Midbrain (tissue), 1 donor: Measurements from ENCODE around the gene INTS14.
"Not testable (repeated sequence)": the region's sequence is repeated elsewhere in the genome, so short reads cannot be mapped to it uniquely, and the experiment has no call there.

ENCODE experiments used
- DNase-seq: peaks from one replicate; lab custom pipeline; 2025; lab: John Stamatoyannopoulos, UW

Gene INTS14

GRCh38 chr15:65631503-65631902, 20.6 kb upstream of the INTS14 start:
- DNase-seq = no peak

- DNase-seq = no peak
These were observed 19.8 kb upstream of the INTS14 start for GRCh38 chr15:65630760-65631159.

- DNase-seq = no peak
These were observed 18.6 kb upstream of the INTS14 start for GRCh38 chr15:65629548-65629947.

GRCh38 chr15:65626856-65627255, 15.9 kb upstream of the INTS14 start:
- DNase-seq = no peak

- no peak for DNase-seq
These were observed 12.2 kb upstream of the INTS14 start for GRCh38 chr15:65623103-65623502.

GRCh38 chr15:65621638-65622037, 10.7 kb upstream of the INTS14 start, which contains the start of gene SLC24A1:
Gene SLC24A1 (plus strand): TSS chr15:65621938. CDS start chr15:65624081, 2,143 bp downstream.
- DNase-seq = no peak

GRCh38 chr15:65620833-65621232, 9.9 kb upstream of the INTS14 start:
- no peak for DNase-seq

- no peak for DNase-seq
These were observed 8.8 kb upstream of the INTS14 start for GRCh38 chr15:65619626-65620290.

GRCh38 chr15:65618560-65619109, 7.7 kb upstream of the INTS14 start:
- DNase-seq = no peak

GRCh38 chr15:65615887-65616286, 5.0 kb upstream of the INTS14 start:
- DNase-seq = not testable (repeated sequence)

- DNase-seq = no peak
These were observed 2.2 kb upstream of the INTS14 start for GRCh38 chr15:65612949-65613744.

- DNase-seq = no peak
These were observed 1.6 kb upstream of the INTS14 start for GRCh38 chr15:65612616-65612946.

- no peak for DNase-seq
These were observed 1.1 kb upstream of the INTS14 start for GRCh38 chr15:65611888-65612615.

- no peak for DNase-seq
These were observed 7.4 kb downstream of the INTS14 start for GRCh38 chr15:65603559-65603958.

GRCh38 chr15:65603134-65603533, 7.8 kb downstream of the INTS14 start:
- no peak for DNase-seq

- no peak for DNase-seq
These were observed 11.3 kb downstream of the INTS14 start for GRCh38 chr15:65599677-65600076.

- no peak for DNase-seq
These were observed 12.5 kb downstream of the INTS14 start for GRCh38 chr15:65598468-65598867.

- DNase-seq = peak; percentile 72
These were observed 15.0 kb downstream of the INTS14 start for GRCh38 chr15:65595960-65596359.

GRCh38 chr15:65587094-65587493, 23.8 kb downstream of the INTS14 start:
- no peak for DNase-seq

GRCh38 chr15:65584241-65584640, 26.7 kb downstream of the INTS14 start:
- no peak for DNase-seq

- DNase-seq = no peak
These were observed 27.2 kb downstream of the INTS14 start for GRCh38 chr15:65583701-65584100.

GRCh38 chr15:65580287-65580686, 30.6 kb downstream of the INTS14 start:
- DNase-seq = no peak

GRCh38 chr15:65579762-65580161, 31.2 kb downstream of the INTS14 start:
- no peak for DNase-seq
